Measurements from ENCODE around the gene ALOX5. TPM values are rescaled to one million over a fixed set of nuclear protein-coding genes. Genes with fewer than 3 reads are reported as not detected.

The ALOX5 gene
- total RNA-seq, 1 experiment from 2014 or later = 6.1 TPM

DNA sequence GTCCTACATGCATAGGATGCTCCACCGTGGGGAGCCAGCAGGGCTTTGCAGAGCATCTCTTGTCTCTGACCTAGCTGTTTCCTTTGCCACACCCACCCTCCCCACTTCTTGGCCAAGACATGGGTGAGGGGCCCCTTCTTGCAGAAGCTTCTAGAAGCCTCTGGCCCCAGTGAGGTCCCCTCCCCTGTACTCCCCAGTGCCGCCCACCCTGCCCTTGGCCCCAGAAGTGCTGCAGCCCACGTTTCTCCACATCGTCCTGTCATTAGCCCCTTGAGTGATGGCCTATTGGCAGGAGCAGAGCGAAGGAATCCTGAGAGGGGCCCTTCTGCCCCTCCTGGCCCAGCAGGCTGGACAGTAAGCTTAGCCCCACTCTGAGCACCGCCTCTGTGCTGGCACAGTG, 43.7 kb downstream of the ALOX5 start (continued):
- TF ChIP-seq MAX (IDR thresholded peaks at IDR 0.05) (no peak), FOSL1 (IDR thresholded peaks at IDR 0.05; ENCODE audit: low read depth) (no peak), CTCF (IDR thresholded peaks at IDR 0.05 in 2 of 3, conservative IDR thresholded peaks at IDR 0.05 in 1 of 3; ENCODE audit: borderline replicate concordance in 1 of 3, insufficient read depth in 1 of 3, low read depth in 2 of 3, low read length in 2 of 3) (no peak)

GRCh38 chr10:45418417-45418848, 44.4 kb downstream of the ALOX5 start:
- ChIA-PET RAD21 (ENCODE audit: low non-redundant PET in 1 of 2, low total read pairs in 2 of 2, uncharacterized antibody in 2 of 2, unreplicated experiment in 2 of 2) (no interaction called here), CTCF (no interaction called here), POLR2A (no interaction called here)
- no peaks in the 10 kb centered on the region for H3K9me2 ChIP-seq (ENCODE audit: insufficient read depth)
- H3K27me3 ChIP-seq (ENCODE audit: insufficient read depth, low read length) = no peaks in the 10 kb centered on the region
- ATAC-seq (no peak), DNase-seq (ENCODE audit: low read depth, low spot score) (no peak)
- no peak for TF ChIP-seq TCF7L2 (IDR thresholded peaks at IDR 0.05; ENCODE audit: borderline replicate concordance, extremely low read depth, insufficient read depth, insufficient read length)
- no peak for TF ChIP-seq JUND (IDR thresholded peaks at IDR 0.05)
- no peak for TF ChIP-seq POLR2A (IDR thresholded peaks at IDR 0.05; ENCODE audit: borderline replicate concordance, extremely low read depth, insufficient read depth, insufficient read length)
- no peak for TF ChIP-seq ZNF274 (IDR thresholded peaks at IDR 0.05; ENCODE audit: low read depth, low read length)
- no peak for TF ChIP-seq POLR2AphosphoS5 (IDR thresholded peaks at IDR 0.05; ENCODE audit: low read depth, low read length)
- TF ChIP-seq RAD21 (IDR thresholded peaks at IDR 0.05; ENCODE audit: low read depth) = no peak
- TF ChIP-seq SRF (IDR thresholded peaks at IDR 0.05; ENCODE audit: low read depth) = no peak
- TF ChIP-seq FOSL1 (IDR thresholded peaks at IDR 0.05; ENCODE audit: low read depth) = no peak
- TF ChIP-seq, protein P1, sequence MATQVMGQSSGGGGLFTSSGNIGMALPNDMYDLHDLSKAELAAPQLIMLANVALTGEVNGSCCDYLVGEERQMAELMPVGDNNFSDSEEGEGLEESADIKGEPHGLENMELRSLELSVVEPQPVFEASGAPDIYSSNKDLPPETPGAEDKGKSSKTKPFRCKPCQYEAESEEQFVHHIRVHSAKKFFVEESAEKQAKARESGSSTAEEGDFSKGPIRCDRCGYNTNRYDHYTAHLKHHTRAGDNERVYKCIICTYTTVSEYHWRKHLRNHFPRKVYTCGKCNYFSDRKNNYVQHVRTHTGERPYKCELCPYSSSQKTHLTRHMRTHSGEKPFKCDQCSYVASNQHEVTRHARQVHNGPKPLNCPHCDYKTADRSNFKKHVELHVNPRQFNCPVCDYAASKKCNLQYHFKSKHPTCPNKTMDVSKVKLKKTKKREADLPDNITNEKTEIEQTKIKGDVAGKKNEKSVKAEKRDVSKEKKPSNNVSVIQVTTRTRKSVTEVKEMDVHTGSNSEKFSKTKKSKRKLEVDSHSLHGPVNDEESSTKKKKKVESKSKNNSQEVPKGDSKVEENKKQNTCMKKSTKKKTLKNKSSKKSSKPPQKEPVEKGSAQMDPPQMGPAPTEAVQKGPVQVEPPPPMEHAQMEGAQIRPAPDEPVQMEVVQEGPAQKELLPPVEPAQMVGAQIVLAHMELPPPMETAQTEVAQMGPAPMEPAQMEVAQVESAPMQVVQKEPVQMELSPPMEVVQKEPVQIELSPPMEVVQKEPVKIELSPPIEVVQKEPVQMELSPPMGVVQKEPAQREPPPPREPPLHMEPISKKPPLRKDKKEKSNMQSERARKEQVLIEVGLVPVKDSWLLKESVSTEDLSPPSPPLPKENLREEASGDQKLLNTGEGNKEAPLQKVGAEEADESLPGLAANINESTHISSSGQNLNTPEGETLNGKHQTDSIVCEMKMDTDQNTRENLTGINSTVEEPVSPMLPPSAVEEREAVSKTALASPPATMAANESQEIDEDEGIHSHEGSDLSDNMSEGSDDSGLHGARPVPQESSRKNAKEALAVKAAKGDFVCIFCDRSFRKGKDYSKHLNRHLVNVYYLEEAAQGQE (IDR thresholded peaks at IDR 0.05; ENCODE audit: low read depth) = no peak
- no peak for TF ChIP-seq EZH2 (IDR thresholded peaks at IDR 0.05)
- TF ChIP-seq SIN3A (IDR thresholded peaks at IDR 0.05; ENCODE audit: low read depth) = no peak
- no peak for TF ChIP-seq CBX3 (IDR thresholded peaks at IDR 0.05; ENCODE audit: low read depth)
- no peak for TF ChIP-seq YY1 (IDR thresholded peaks at IDR 0.05; ENCODE audit: extremely low read depth, insufficient replicate concordance, low read depth, low read length)
- intact Hi-C loops (cut with micrococcal nuclease) = no loop called here
- H2AFZ ChIP-seq (ENCODE audit: low read depth, low read length, poor library complexity, severe bottlenecking) = no peak overlapping the region
- no peaks in the 10 kb centered on the region for H4K20me1 ChIP-seq (ENCODE audit: insufficient read depth)
- H3K79me2 ChIP-seq (ENCODE audit: insufficient read depth, low read length) = no peaks in the 10 kb centered on the region
- no peak overlapping the region for H3K27ac ChIP-seq (ENCODE audit: low read depth, low read length)
- peaks cover 4 to 7% of the 10 kb centered on the region in 2 experiments; a peak in 1 of 4 replicates for H3K4me1 ChIP-seq (ENCODE audit: control insufficient read depth in 1 of 2, insufficient read depth in 2 of 2, low read length in 2 of 2)
- H3K9ac ChIP-seq (ENCODE audit: low read length) = no peak overlapping the region
- H3K9me3 ChIP-seq (ENCODE audit: control insufficient read depth in 1 of 2, insufficient read depth in 1 of 2, low read depth in 1 of 2, low read length in 2 of 2) = no peaks in the 10 kb centered on the region
- no peaks in the 10 kb centered on the region for H3K36me3 ChIP-seq (ENCODE audit: control insufficient read depth in 1 of 2, insufficient read depth in 2 of 2, low read length in 2 of 2)
- no peak overlapping the region for H3K4me2 ChIP-seq (ENCODE audit: low read length)
- no peak overlapping the region for H3K4me3 ChIP-seq (replicated peaks in 1 of 2; ENCODE audit: low read depth in 1 of 2, low read length in 2 of 2)
- BruUV-seq (replicated peaks) = no TSS peak

All from HCT116 (cell line).